ENCODE data around the gene RASA3. TPM values are rescaled to one million over a fixed set of nuclear protein-coding genes. Genes with fewer than 3 reads are reported as not detected.

RASA3 gene
- total and polyA plus RNA-seq, 2 of the 8 experiments (the other 6 are each of a cell fraction or from before 2014, with no cell fraction given) = 7.5 to 21.9 TPM

DNA sequence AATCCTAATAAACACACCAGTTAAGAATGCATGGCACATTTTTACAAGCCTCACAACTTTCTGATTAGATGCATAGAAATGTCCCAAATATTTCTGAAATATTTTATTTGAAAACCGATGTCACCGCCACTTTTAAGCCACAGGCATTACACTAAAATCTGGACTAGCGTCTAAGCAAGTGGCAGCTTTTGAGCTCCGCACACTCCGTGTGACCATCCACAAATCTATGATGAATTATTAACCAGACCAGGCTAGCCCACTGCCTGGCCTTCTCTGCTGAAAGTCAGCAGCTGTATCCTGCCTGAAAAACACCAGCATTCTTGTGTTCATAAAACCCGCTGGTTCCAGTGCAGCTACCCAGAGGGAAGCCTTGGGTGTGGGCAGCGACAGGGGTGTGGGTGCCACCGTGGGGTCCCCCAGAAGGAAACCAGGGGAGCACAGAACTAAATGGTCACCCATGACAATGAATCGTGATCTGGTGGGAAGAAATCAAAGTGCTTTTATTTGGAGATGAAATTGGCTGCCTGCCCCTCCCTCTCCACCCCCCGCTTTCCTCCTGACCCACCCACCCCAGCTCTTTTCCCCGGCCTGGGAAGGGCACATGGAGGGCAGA is 13.8 kb downstream of the RASA3 start:
- Histone ChIP-seq H2BK5ac (ENCODE audit: low read depth, low read length) (peak overlapping the region; percentile 91), H3K9ac (replicated peaks in 1 of 4; ENCODE audit: extremely low read depth in 1 of 4, low read depth in 3 of 4, low read length in 3 of 4) (no peak overlapping the region; a peak in 1 of 7 replicates), H3K4me3 (ENCODE audit: extremely low read depth in 1 of 4, insufficient read depth in 2 of 4, low read depth in 3 of 4, low read length in 4 of 4) (peak overlapping the region in 1 of 4 experiments; percentile 48; a peak in 2 of 8 replicates), H2BK15ac (ENCODE audit: low read length) (no peak overlapping the region), H4K8ac (ENCODE audit: extremely low read depth, insufficient read depth, low read length) (no peak overlapping the region), H4K5ac (ENCODE audit: insufficient read length, low read depth, low read length) (no peak overlapping the region), H3K18ac (ENCODE audit: extremely low read depth, low read length) (peak overlapping the region; percentile 60; the same call in 1 of the 2 replicates), H2AK5ac (ENCODE audit: low read depth, low read length) (peak overlapping the region; percentile 82; the same call in 1 of the 2 replicates), H4K91ac (replicated peaks; ENCODE audit: insufficient read length, low read length) (peak overlapping the region; percentile 27), H3K79me2 (ENCODE audit: control insufficient read depth in 1 of 2, insufficient read depth in 2 of 2, low read length in 2 of 2) (peaks cover 0 to 34% of the 10 kb centered on the region in 2 experiments; a peak in 2 of 4 replicates), H4K20me1 (replicated peaks in 1 of 2; ENCODE audit: control insufficient read depth in 1 of 2, insufficient read depth in 2 of 2, low read length in 2 of 2) (peaks cover 3 to 10% of the 10 kb centered on the region in 2 experiments), H3K9me3 (ENCODE audit: insufficient read depth in 2 of 2, low read depth in 1 of 2, low read length in 1 of 2) (no peaks in the 10 kb centered on the region; a peak in 1 of 4 replicates), H3K23ac (ENCODE audit: insufficient read length) (no peak overlapping the region), H3K36me3 (ENCODE audit: control insufficient read depth in 2 of 4, insufficient read depth in 4 of 4, low read length in 3 of 4) (no peaks in the 10 kb centered on the region), H3K4me2 (ENCODE audit: insufficient read depth in 1 of 2, low read depth in 2 of 2, low read length in 2 of 2) (peak overlapping the region; percentile 21 to 56; a peak in 3 of 4 replicates), H3K4me1 (replicated peaks in 1 of 4; ENCODE audit: control insufficient read depth in 3 of 4, insufficient read depth in 4 of 4, low read length in 3 of 4) (peaks cover 7 to 19% (median 13%) of the 10 kb centered on the region in 4 experiments), H3K56ac (replicated peaks; ENCODE audit: insufficient read length, low read depth, low read length) (no peak overlapping the region), H3K23me2 (ENCODE audit: low read depth, low read length) (0 out of 2 replicates have a peak, but pooled peaks cover 2% of the 10 kb centered on the region), H3K79me1 (ENCODE audit: low read depth, low read length) (peaks cover 16% of the 10 kb centered on the region), H2BK12ac (ENCODE audit: low read depth, low read length) (peak overlapping the region; percentile 90), H2BK20ac (ENCODE audit: low read length) (peak overlapping the region; percentile 86; the same call in 1 of the 2 replicates), H3K27ac (ENCODE audit: low read depth, low read length) (no peak overlapping the region), H3K14ac (ENCODE audit: insufficient read length) (no peak overlapping the region), H3K4ac (replicated peaks; ENCODE audit: insufficient read length, low read depth, low read length) (no peak overlapping the region), H3K27me3 (replicated peaks in 1 of 4; ENCODE audit: control insufficient read depth in 3 of 4, extremely low read depth in 1 of 4, insufficient read depth in 3 of 4, low read length in 3 of 4) (no peaks in the 10 kb centered on the region), H2AFZ (ENCODE audit: low read length) (no peak overlapping the region), H2BK120ac (replicated peaks; ENCODE audit: low read depth, low read length) (peak overlapping the region; percentile 57)
- ChIA-PET CTCF (ENCODE audit: partially characterized antibody) (interaction anchor here (1.0 kb wide), 1 partner anchor 12 kb away, joined by 3 read pairs; no protein-coding TSS in a partner anchor), POLR2A (ENCODE audit: partially characterized antibody) (interaction anchor here (1.0 to 1.5 kb wide), 5 partner anchors 12 to 102 kb away, joined by 3 to 4 read pairs (median 3); partner anchors contain the start of gene RASA3)
- no peak for FAIRE-seq
- no peak for DNase-seq (ENCODE audit: low read depth in 1 of 2, low spot score in 2 of 2)
- 58% methylated on average over 10 of the region's 11 CpGs; no CpG with 5 or more reads in 1 of the 2 experiments for WGBS, 2 experiments (ENCODE audit: extremely low coverage in 1 of 2, insufficient coverage in 1 of 2, insufficient read length in 1 of 2, insufficient replicate concordance in 2 of 2, low coverage in 1 of 2, low lambda C conversion rate in 2 of 2, missing lambda C conversion rate in 1 of 2)
- TF ChIP-seq SP2 (IDR thresholded peaks at IDR 0.05; ENCODE audit: low read length) (no peak), POU5F1 (IDR thresholded peaks at IDR 0.05; ENCODE audit: low read depth, low read length) (no peak), GABPA (IDR thresholded peaks at IDR 0.05; ENCODE audit: borderline replicate concordance, insufficient read depth, low read length) (no peak), SUZ12 (IDR thresholded peaks at IDR 0.05; ENCODE audit: low read length) (no peak), TAF7 (optimal IDR thresholded peaks at IDR 0.05; ENCODE audit: borderline replicate concordance, low read depth, low read length) (no peak), CTCF (IDR thresholded peaks at IDR 0.05; ENCODE audit: control extremely low read depth in 1 of 3, insufficient read depth in 1 of 3, low read depth in 1 of 3, low read length in 3 of 3) (no peak), EZH2 (IDR thresholded peaks at IDR 0.05; ENCODE audit: low read depth, low read length, severe bottlenecking) (no peak), TBP (IDR thresholded peaks at IDR 0.05; ENCODE audit: low read depth, low read length) (no peak), TCF12 (IDR thresholded peaks at IDR 0.05; ENCODE audit: low read depth, low read length) (no peak)
